Testis (tissue), 3 donors: Measurements from ENCODE around the gene TBC1D4. TPM values are rescaled to one million over a fixed set of nuclear protein-coding genes. Genes with fewer than 3 reads are reported as not detected.

Source experiments
- DNase-seq: peaks from one replicate; pipeline ENCODE4 v3.0.0-alpha.2; 2019
- H3K27ac ChIP-seq, 2 donors: fragments of 200-600 bp; sonication (generic); one replicate each; pipeline ENCODE4 v1.5.1; 2019
- H3K27me3 ChIP-seq: fragments of 200-600 bp; sonication (generic); one replicate; pipeline ENCODE4 v1.5.1; 2019
- H3K36me3 ChIP-seq: fragments of 200-600 bp; sonication (generic); one replicate; pipeline ENCODE4 v1.5.1; 2017; ENCODE audit warnings: low read depth; ENCODE audit errors: missing control alignments
- H3K4me1 ChIP-seq: fragments of 200-600 bp; sonication (generic); one replicate; pipeline ENCODE4 v1.5.1; 2019
- H3K4me3 ChIP-seq, 2 donors: fragments of 200-600 bp; sonication (generic); one replicate each; pipeline ENCODE4 v1.5.1; 2017 to 2019
- H3K9me3 ChIP-seq: fragments of 200-600 bp; sonication (generic); one replicate; pipeline ENCODE4 v1.5.1; 2017
- CTCF ChIP-seq, 3 experiments: fragments of 450-650 bp in 2 of 3; fragments of 200-600 bp in 1 of 3; sonication (generic) in 1 of 3; IDR thresholded peaks; one replicate each; pipeline ENCODE4 v1.5.1; 2016 to 2019; ENCODE audit warnings: antibody characterized with exemption in 3 of 3, mild to moderate bottlenecking in 2 of 3, moderate library complexity in 1 of 3
- POLR2A ChIP-seq: fragments of 450-650 bp; IDR thresholded peaks from one replicate; pipeline ENCODE4 v1.6.1; 2017; ENCODE audit warnings: antibody characterized with exemption, mild to moderate bottlenecking, moderate library complexity
- WGBS, 2 donors: methylation state at CpG; one replicate each; pipeline ENCODE4 v1.1.5; 2018; 5-methylcytosine and 5-hydroxymethylcytosine counted together
- intact Hi-C: fragments of 100-400 bp; cut with DNase I; formaldehyde crosslinking; loops from one replicate; pipeline ENCODE4 v1.15.1; 2023; ENCODE audit warnings: low total_unique reads
- polyA plus RNA-seq: library from polyadenylated mRNA; stranded (reverse); fragments of 350-450 nt; fragmentation: Illumina TruSeq; extraction: RNeasy Lipid Tissue Mini Kit (QIAGEN cat#74804); gene quantifications from one replicate; pipeline ENCODE4 v1.2.3, GENCODE V29; 2014; ENCODE audit warnings: low read depth, low replicate concordance; ENCODE audit not compliant: insufficient read depth
- total RNA-seq, 2 donors: library from RNA; depleted of rRNA; stranded (reverse); fragments of >200 nt; gene quantifications; one replicate each; pipeline ENCODE4 v1.2.3, GENCODE V29; 2016

The TBC1D4 gene
- total and polyA plus RNA-seq, 3 donors from 2014 or later: 12.7 to 23.5 (median 20.4) TPM

DNA sequence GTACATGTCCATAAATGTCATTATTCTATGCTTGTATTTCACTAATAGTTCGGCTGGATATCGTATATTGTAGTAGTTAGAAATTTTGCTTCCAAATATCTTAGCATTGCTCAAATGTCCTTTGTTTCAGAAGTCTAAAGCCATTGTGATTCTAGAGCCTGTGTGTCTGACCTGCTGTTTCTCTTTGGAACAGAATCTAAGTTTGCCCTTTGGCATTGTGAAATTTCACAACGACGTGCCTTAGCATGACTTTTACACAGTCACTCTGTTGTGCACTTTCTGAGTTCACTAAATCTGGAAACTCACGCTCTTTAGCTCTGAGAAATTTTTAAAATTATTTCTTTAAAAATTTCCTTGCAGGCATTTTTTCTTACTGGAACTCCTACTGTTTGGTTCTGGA is 152.2 kb downstream of the TBC1D4 start:
- no peaks in the 10 kb centered on the region for H3K27me3 ChIP-seq
- no peak for DNase-seq
- intact Hi-C loops: no loop called here
- no peaks in the 10 kb centered on the region for H3K36me3 ChIP-seq
- WGBS, 2 donors: 86 to 90% methylated on average over 5 of the region's 5 CpGs
- H3K9me3 ChIP-seq: no peaks in the 10 kb centered on the region
- no peak overlapping the region for H3K27ac ChIP-seq
- peaks cover under 1% of the 10 kb centered on the region for H3K4me1 ChIP-seq
- no peak overlapping the region for H3K4me3 ChIP-seq
- TF ChIP-seq CTCF (IDR thresholded peaks at IDR 0.05) (no peak), POLR2A (no peak)

DNA sequence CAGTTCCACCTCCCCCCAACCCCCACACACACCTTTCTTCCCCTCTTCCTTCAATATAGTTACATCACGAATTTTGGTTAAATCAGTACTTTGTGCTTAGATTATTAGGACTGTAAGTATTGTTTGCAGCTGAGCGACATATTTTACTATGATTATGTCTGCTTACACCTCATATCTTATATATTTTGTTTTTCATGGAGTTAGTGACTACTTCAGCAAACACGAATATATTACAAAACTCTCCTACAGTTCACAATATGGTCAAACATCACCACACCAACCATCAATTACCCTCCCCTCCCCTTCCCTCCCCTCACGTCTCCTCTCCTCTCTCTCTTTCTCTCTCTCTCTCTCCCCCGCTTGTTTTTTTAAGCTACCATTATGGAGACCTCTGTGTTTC is 152.9 kb downstream of the TBC1D4 start:
- Histone ChIP-seq H3K9me3 (no peaks in the 10 kb centered on the region), H3K27ac (no peak overlapping the region), H3K27me3 (no peaks in the 10 kb centered on the region), H3K36me3 (no peaks in the 10 kb centered on the region), H3K4me1 (peaks cover 4% of the 10 kb centered on the region), H3K4me3 (no peak overlapping the region)
- intact Hi-C loops: no loop called here
- 53 to 74% methylated on average over 5 of the region's 5 CpGs for whole genome bisulfite sequencing, 2 donors
- DNase-seq: no peak
- TF ChIP-seq POLR2A (no peak), CTCF (IDR thresholded peaks at IDR 0.05) (no peak)

- no peaks in the 10 kb centered on the region for H3K9me3 ChIP-seq
- TF ChIP-seq POLR2A (no peak), CTCF (IDR thresholded peaks at IDR 0.05) (no peak)
- H3K27ac ChIP-seq: no peak overlapping the region
- peaks cover 4% of the 10 kb centered on the region for H3K4me1 ChIP-seq
- no peaks in the 10 kb centered on the region for H3K36me3 ChIP-seq
- no peak overlapping the region for H3K4me3 ChIP-seq
- intact Hi-C loops: no loop called here
- WGBS, 2 donors: 73 to 85% methylated on average over 3 of the region's 3 CpGs
- H3K27me3 ChIP-seq: no peaks in the 10 kb centered on the region
- no peak for DNase-seq
These were observed 154.8 kb downstream of the TBC1D4 start for GRCh38 chr13:75327135-75327510.

- no peak overlapping the region for H3K27ac ChIP-seq
- H3K27me3 ChIP-seq: no peaks in the 10 kb centered on the region
- intact Hi-C loops: no loop called here
- WGBS, 2 donors: 65% methylated on average over 20 to 21 of the region's 21 CpGs
- H3K36me3 ChIP-seq: no peaks in the 10 kb centered on the region
- H3K4me3 ChIP-seq: no peak overlapping the region
- no peak for DNase-seq
- H3K9me3 ChIP-seq: no peaks in the 10 kb centered on the region
- no peak for TF ChIP-seq CTCF (IDR thresholded peaks at IDR 0.05)
- no peak for TF ChIP-seq POLR2A
- H3K4me1 ChIP-seq: peaks cover 4% of the 10 kb centered on the region
These were observed 155.5 kb downstream of the TBC1D4 start for GRCh38 chr13:75326173-75327134.

GRCh38 chr13:75325711-75326110 is 156.3 kb downstream of the TBC1D4 start:
- WGBS, 2 donors: 41 to 49% methylated on average over 4 of the region's 4 CpGs
- Histone ChIP-seq H3K27me3 (no peaks in the 10 kb centered on the region), H3K36me3 (no peaks in the 10 kb centered on the region), H3K4me1 (peaks cover 4% of the 10 kb centered on the region), H3K27ac (no peak overlapping the region), H3K4me3 (no peak overlapping the region), H3K9me3 (no peaks in the 10 kb centered on the region)
- no peak for TF ChIP-seq CTCF (IDR thresholded peaks at IDR 0.05)
- TF ChIP-seq POLR2A: no peak
- intact Hi-C loops: no loop called here
- no peak for DNase-seq
